SU-DHL-6 (cell line): ENCODE results near the gene EGFL6.

Experiments
- CTCF ChIP-seq: fragments of 200-600 bp; sonication (generic); IDR thresholded peaks from one replicate; pipeline ENCODE4 v1.5.1; 2017; ENCODE audit warnings: antibody characterized with exemption, mild to moderate bottlenecking, low read length, moderate library complexity; ENCODE audit not compliant: insufficient read depth, poor library complexity, severe bottlenecking
- EZH2phosphoT487 ChIP-seq: fragments of 200-600 bp; sonication (generic), shearing (Covaris generic); conservative IDR thresholded peaks from 2 replicates; pipeline ENCODE4 v1.6.1; 2018; ENCODE audit warnings: mild to moderate bottlenecking, antibody characterized with exemption, low read length, moderate library complexity, mixed read lengths

DNA sequence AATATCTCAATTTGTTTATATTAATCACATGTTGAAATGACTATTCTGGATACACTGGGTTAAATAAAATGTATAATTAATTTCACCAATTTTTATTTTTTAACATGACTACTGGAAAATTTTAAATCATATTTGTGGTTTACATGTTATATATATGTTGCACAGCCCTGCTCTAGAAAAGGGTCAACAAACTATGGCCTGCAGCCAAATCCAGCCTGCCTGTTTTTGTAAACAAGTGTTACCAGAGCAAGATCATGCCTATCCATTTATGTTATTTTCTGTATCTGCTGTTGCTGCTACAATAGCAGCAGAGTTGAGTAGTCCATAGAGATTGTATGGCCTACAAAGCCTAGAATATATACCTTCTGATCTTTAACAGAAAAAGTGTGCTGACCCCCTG is 84.7 kb downstream of the EGFL6 start:
- TF ChIP-seq CTCF (no peak), EZH2phosphoT487 (no peak)
